ENCODE results near the gene TCEANC.

GRCh38 chrX:13645464-13646153 lies 7.3 kb upstream of the TCEANC start:
- TF ChIP-seq MXI1 (IDR thresholded peaks at IDR 0.05; ENCODE audit: borderline replicate concordance, low read depth, low read length): no peak
- no peak for TF ChIP-seq CTCF (conservative IDR thresholded peaks at IDR 0.05; ENCODE audit: low read depth, low read length)
- TF ChIP-seq USF2 (IDR thresholded peaks at IDR 0.05; ENCODE audit: low read depth, low read length): no peak
- no peak for TF ChIP-seq BHLHE40 (IDR thresholded peaks at IDR 0.05; ENCODE audit: low read depth, low read length)
- no peak for TF ChIP-seq POLR2A (IDR thresholded peaks at IDR 0.05; ENCODE audit: low read depth, low read length)
- no peak for TF ChIP-seq RFX5 (IDR thresholded peaks at IDR 0.05; ENCODE audit: low read depth, low read length)
- TF ChIP-seq CEBPB (IDR thresholded peaks at IDR 0.05; ENCODE audit: low read depth, low read length): no peak
- TF ChIP-seq RAD21 (IDR thresholded peaks at IDR 0.05; ENCODE audit: low read length): no peak
- TF ChIP-seq CHD1 (IDR thresholded peaks at IDR 0.05; ENCODE audit: low read depth, low read length): no peak
